Cardiac muscle cell (in vitro differentiated cells and primary cell): ENCODE measurements around the gene NPR2. TPM values are rescaled to one million over a fixed set of nuclear protein-coding genes. Genes with fewer than 3 reads are reported as not detected.

Experiments
- DNase-seq, 2 donors: peaks; one replicate each; pipeline versions ENCODE4 v3.0.0 to v3.0.0-alpha.2; 2010 to 2017; ENCODE audit warnings: low read depth in 1 of 2, low spot score in 1 of 2
- H3K27ac ChIP-seq: fragments of 200-600 bp; sonication (generic); 2 replicates; pipeline ENCODE4 v1.5.1; 2016
- H3K27me3 ChIP-seq: fragments of 200-600 bp; sonication (generic); 2 replicates; pipeline ENCODE4 v1.6.0; 2016; ENCODE audit warnings: control low read depth
- H3K36me3 ChIP-seq: fragments of 200-600 bp; sonication (generic); 2 replicates; pipeline ENCODE4 v1.5.1; 2016; ENCODE audit warnings: control low read depth
- H3K4me1 ChIP-seq: fragments of 200-600 bp; sonication (generic); 2 replicates; pipeline ENCODE4 v1.8.1; 2017; ENCODE audit warnings: low read depth, mild to moderate bottlenecking, mixed run types
- H3K4me3 ChIP-seq: fragments of 200-600 bp; sonication (generic); 2 replicates; pipeline ENCODE4 v1.5.1; 2016; ENCODE audit warnings: mild to moderate bottlenecking
- H3K9me3 ChIP-seq: fragments of 200-600 bp; sonication (generic); 2 replicates; pipeline ENCODE4 v1.5.1; 2017; ENCODE audit warnings: low read depth, mild to moderate bottlenecking, control low read depth
- polyA plus RNA-seq: library from polyadenylated mRNA; unstranded; fragments of >200 nt; fragmentation: Nextera tagmentation; extraction: Ambion mirVana; gene quantifications from 2 replicates; pipeline ENCODE4 v1.2.1, GENCODE V29; 2016
- total RNA-seq: library from RNA; depleted of rRNA; stranded (reverse); fragments of >200 nt; gene quantifications from 2 replicates; pipeline ENCODE4 v1.2.3, GENCODE V29; 2016
- TF ChIP-seq, protein P1 (sequence below): IDR thresholded peaks from 2 replicates; pipeline ENCODE4 v1.5.1; 2012; ENCODE audit warnings: low read depth, mild to moderate bottlenecking, low read length

Gene NPR2
- total and polyA plus RNA-seq, 2 experiments from 2014 or later: 12.6 to 13.2 TPM

DNA sequence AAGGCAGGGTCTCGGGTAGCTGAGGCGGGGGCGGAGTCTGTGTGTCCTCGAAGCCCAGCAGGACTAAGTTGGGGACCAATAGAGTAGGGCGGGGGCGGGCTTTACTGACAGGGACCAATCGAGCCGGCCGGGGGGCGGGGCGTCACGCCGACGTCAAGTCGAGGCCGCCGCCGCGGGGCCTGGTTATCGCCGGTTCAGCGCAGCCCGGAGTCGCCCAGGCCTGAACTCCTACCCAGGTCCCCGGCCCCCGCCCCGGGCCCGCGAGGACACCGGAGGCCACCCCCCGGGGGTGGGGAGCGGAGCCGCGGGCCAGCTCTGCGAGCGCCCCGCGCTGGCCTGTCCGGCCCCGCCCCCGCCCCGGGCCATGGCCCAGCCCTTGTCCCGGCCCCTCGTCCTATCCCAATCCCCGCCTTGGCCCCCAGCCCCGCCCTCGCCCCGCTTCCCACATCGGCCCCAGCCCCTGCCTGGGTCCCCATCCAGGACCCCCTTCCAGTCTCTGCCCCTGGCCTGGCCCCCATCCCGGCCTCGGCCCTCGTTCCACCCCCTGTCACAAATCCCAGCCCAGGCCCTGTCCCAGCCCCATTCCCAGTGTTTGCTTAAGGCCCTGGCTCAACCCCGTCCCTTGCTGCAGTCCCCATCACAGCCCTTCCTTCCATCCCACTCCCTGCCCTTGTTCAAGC lies 37.8 kb downstream of the NPR2 start, which contains the start of gene TMEM8B:
TSS of gene TMEM8B (plus strand) at position 145 of the 680 bp plus-strand sequence. CDS start at position 365, 220 bp downstream.
- H3K27ac ChIP-seq: peak within 1 kb of the TSS; percentile 93
- TF ChIP-seq, protein P1, sequence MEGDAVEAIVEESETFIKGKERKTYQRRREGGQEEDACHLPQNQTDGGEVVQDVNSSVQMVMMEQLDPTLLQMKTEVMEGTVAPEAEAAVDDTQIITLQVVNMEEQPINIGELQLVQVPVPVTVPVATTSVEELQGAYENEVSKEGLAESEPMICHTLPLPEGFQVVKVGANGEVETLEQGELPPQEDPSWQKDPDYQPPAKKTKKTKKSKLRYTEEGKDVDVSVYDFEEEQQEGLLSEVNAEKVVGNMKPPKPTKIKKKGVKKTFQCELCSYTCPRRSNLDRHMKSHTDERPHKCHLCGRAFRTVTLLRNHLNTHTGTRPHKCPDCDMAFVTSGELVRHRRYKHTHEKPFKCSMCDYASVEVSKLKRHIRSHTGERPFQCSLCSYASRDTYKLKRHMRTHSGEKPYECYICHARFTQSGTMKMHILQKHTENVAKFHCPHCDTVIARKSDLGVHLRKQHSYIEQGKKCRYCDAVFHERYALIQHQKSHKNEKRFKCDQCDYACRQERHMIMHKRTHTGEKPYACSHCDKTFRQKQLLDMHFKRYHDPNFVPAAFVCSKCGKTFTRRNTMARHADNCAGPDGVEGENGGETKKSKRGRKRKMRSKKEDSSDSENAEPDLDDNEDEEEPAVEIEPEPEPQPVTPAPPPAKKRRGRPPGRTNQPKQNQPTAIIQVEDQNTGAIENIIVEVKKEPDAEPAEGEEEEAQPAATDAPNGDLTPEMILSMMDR: no peak
- peaks cover 24% of the 10 kb centered on the region for H3K4me1 ChIP-seq
- no peaks in the 10 kb centered on the region for H3K27me3 ChIP-seq
- peak; percentile 94 to 97 for DNase-seq
- no peaks in the 10 kb centered on the region for H3K9me3 ChIP-seq
- H3K4me3 ChIP-seq: peak within 1 kb of the TSS; percentile 71
- no peaks in the 10 kb centered on the region for H3K36me3 ChIP-seq

DNA sequence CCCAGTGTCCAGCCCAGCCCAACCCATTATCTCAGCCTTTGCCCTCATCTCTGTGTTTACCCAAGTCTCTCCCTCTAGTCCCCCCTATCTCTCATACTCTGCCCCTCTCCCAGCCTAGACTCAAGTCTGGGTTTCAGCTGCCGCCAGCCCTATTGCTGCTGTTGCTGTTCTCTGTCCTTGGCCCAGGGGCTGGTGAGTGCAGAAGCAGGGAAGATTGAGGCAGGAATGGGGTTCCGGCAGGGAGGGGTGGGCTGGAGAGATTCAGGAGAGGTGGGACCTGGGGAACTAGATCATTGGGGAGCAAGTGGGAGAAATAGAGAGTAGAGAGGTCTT lies 38.3 kb downstream of the NPR2 start:
- Histone ChIP-seq H3K27ac (peak overlapping the region; percentile 93), H3K4me3 (peak overlapping the region; percentile 71)
- TF ChIP-seq, protein P1: no peak

DNA sequence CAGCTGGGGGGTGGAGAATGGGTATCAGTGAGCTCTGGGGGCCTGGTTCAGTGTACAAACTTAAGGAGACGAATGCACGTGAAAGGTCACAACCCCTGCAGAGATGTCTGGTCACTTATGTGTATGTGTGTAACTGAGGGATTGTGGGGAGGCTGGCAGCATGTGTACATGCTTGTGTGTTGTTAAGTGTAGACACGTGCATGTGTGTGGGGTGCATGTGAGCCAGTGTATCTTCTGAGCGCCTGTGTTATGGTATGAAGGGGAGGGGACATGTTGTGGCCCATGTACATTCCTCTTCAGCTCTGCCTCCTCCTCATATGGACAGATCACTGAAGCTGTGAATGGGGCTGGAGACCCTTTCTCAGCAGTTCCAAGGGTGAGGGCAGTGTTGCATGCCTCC lies 39.6 kb downstream of the NPR2 start:
- Histone ChIP-seq H3K27ac (no peak overlapping the region), H3K4me3 (no peak overlapping the region), H3K36me3 (no peaks in the 10 kb centered on the region), H3K4me1 (peaks cover 27% of the 10 kb centered on the region), H3K27me3 (no peaks in the 10 kb centered on the region), H3K9me3 (no peaks in the 10 kb centered on the region)
- DNase-seq: no peak
- TF ChIP-seq, protein P1: no peak

More for the DNA sequence above, 38.3 kb downstream of the NPR2 start:
- H3K36me3 ChIP-seq: no peaks in the 10 kb centered on the region
- no peaks in the 10 kb centered on the region for H3K9me3 ChIP-seq
- DNase-seq: no peak
- H3K4me1 ChIP-seq: peaks cover 27% of the 10 kb centered on the region
- H3K27me3 ChIP-seq: no peaks in the 10 kb centered on the region

DNA sequence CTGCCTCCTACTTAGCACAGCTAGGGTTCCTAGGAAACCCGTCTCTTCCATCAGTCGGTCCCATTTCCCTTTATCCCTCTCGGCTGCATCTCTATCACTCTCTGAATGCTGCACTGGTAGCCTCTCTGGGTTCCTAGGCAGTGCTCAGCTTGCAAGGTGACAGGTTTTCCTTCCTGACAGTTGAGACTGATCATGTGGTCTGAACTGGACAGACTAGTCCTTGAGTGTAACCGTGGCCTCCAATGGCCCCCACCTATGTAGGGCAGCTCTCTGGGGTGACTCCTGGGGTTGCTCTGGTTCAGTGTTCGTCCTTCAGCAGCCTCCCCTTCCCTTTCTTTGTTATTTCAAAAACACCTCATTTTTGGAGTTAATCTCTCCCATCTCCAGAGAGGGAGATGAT lies 41.4 kb downstream of the NPR2 start:
- H3K9me3 ChIP-seq: no peaks in the 10 kb centered on the region
- TF ChIP-seq, protein P1: no peak

DNA sequence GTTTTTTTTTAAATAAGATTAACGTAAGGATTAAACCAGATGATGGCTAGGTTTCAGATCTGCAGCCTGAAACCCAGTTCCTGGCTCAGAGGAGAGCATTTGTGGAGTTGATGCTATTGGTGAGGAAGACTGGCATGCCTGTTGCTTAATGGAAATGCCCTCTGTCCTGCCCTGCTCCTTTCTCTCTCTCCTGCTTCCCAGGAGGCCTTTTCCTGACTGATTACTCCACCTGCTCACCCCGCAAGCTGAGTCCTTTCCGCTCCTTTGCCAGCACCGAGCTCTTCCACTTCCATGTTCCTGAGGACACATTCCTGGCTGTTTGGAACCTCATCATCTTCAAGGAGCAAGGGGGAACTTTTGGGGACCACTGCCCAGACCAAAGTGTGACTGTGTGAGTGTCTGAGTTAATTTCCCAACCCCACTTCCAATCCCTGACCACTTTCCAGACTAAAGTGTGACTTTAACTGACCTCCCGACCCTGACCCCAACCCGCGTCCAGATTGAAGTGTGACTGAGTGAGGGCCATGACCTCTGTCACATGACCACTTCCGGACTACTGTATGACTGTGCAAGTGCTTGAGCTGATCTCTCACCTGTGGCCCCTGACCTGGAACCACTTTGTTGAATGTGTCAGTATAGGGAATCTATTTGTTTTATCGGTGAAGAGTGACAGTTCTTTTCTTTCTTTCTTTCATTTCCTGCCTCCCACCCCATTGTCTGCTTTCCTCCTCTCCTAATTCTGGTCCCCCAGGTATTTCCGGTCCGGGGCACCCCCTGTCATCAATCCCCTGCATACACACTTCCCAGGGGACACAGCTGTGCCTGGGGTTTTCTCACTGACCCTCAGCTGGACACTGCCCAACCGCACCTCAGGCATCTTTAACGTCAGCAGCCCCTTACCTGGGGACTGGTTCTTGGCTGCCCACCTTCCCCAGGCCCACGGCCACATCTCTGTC lies 43.1 kb downstream of the NPR2 start:
- H3K27ac ChIP-seq: no peak overlapping the region
- H3K9me3 ChIP-seq: no peaks in the 10 kb centered on the region
- DNase-seq: no peak
- no peak overlapping the region for H3K4me3 ChIP-seq
- TF ChIP-seq, protein P1: no peak
- no peaks in the 10 kb centered on the region for H3K36me3 ChIP-seq
- H3K27me3 ChIP-seq: no peaks in the 10 kb centered on the region
- peaks cover 21% of the 10 kb centered on the region for H3K4me1 ChIP-seq

More for the DNA sequence above, 41.4 kb downstream of the NPR2 start:
- DNase-seq: no peak
- H3K27ac ChIP-seq: no peak overlapping the region
- no peaks in the 10 kb centered on the region for H3K27me3 ChIP-seq
- no peak overlapping the region for H3K4me3 ChIP-seq
- no peaks in the 10 kb centered on the region for H3K36me3 ChIP-seq
- H3K4me1 ChIP-seq: peaks cover 27% of the 10 kb centered on the region
